RWPE1 (cell line): ENCODE measurements around the gene ANKRD13D.

Source experiments
- CTCF ChIA-PET: fragments of 350-600 bp; sonication (Branson Sonifier 250); formaldehyde crosslinking; extraction: SDS; loops from one replicate; lab custom pipeline; 2021; lab: Yijun Ruan, JAX
- POLR2A ChIA-PET: fragments of 400-600 bp; formaldehyde crosslinking; extraction: SDS; loops from one replicate; lab custom pipeline; 2020; ENCODE audit warnings: antibody characterized with exemption; ENCODE audit not compliant: low non-redundant PET; lab: Yijun Ruan, JAX
- DNase-seq: peaks from one replicate; pipeline ENCODE4 v3.0.0; 2012; ENCODE audit warnings: low spot score
- H3K27ac ChIP-seq: fragments of 450-650 bp; 2 replicates; pipeline ENCODE4 v1.5.1; 2017
- TF ChIP-seq, protein P1 (sequence below): fragments of 450-650 bp; conservative IDR thresholded peaks from 2 replicates; pipeline ENCODE4 v1.5.1; 2017; ENCODE audit warnings: low read depth, mild to moderate bottlenecking

The ANKRD13D gene

DNA sequence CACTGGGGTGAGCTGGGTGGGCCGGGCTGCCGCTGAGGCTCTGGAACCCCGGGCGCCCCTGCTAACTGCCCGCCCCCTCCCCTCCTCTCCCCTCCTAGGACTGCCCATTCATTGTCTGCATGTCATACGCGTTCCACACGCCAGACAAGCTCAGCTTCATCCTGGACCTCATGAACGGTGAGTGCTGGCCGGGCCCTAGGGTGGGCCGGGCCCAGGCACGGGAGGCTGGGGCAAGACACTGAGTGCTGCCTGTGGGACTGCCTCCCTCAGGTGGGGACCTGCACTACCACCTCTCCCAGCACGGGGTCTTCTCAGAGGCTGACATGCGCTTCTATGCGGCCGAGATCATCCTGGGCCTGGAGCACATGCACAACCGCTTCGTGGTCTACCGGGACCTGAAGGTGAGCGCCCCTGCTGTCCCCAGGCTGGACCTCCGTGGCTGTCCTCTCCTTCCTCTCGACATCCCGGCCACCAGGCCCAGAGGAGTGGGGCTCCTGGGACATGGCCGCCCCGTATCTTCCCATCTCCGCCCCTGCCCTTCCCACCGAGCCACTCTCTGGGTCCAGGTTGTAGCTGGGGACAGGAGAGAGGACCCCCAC lies 7.5 kb upstream of the ANKRD13D start:
- ChIA-PET CTCF (interaction anchor here (0.6 kb wide), 1 partner anchor 92 kb away, joined by 3 read pairs; the partner anchor contains the start of gene CLCF1), POLR2A (no interaction called here)
- peak overlapping the region; percentile 98; the same call in 1 of the 2 replicates for H3K27ac ChIP-seq
- TF ChIP-seq, protein P1, sequence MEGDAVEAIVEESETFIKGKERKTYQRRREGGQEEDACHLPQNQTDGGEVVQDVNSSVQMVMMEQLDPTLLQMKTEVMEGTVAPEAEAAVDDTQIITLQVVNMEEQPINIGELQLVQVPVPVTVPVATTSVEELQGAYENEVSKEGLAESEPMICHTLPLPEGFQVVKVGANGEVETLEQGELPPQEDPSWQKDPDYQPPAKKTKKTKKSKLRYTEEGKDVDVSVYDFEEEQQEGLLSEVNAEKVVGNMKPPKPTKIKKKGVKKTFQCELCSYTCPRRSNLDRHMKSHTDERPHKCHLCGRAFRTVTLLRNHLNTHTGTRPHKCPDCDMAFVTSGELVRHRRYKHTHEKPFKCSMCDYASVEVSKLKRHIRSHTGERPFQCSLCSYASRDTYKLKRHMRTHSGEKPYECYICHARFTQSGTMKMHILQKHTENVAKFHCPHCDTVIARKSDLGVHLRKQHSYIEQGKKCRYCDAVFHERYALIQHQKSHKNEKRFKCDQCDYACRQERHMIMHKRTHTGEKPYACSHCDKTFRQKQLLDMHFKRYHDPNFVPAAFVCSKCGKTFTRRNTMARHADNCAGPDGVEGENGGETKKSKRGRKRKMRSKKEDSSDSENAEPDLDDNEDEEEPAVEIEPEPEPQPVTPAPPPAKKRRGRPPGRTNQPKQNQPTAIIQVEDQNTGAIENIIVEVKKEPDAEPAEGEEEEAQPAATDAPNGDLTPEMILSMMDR, result no peak
- DNase-seq, result no peak

DNA sequence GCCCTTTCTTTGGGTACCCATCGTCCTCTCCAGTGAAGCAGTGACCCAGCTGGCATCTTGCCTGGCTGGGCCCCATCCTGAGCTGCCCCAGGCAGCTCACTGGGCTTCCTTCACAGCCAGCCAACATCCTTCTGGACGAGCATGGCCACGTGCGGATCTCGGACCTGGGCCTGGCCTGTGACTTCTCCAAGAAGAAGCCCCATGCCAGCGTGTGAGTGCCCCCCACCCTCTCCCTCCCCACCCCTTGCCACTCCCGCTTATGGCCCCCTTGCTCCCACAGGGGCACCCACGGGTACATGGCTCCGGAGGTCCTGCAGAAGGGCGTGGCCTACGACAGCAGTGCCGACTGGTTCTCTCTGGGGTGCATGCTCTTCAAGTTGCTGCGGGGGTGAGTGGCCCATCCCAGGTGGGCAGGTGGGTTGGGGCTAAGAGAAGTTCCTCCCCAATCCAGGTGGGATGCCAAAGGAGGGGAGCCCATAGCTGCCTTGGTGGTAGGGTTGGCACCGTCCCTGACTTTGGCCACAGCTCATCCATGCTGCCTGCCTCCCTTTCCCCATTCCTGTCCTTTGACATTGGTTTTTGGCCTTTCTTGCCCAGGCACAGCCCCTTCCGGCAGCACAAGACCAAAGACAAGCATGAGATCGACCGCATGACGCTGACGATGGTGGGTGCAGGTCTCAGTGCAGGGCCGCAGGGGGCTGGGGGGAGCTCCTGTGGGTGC lies 6.8 kb upstream of the ANKRD13D start:
- TF ChIP-seq, protein P1, result no peak
- peak overlapping the region; percentile 98 for H3K27ac ChIP-seq
- no peak for DNase-seq
- CTCF ChIA-PET, result interaction anchor here (0.7 kb wide), 1 partner anchor 208 kb away, joined by 3 read pairs; no protein-coding TSS in a partner anchor
- POLR2A ChIA-PET, result no interaction called here

DNA sequence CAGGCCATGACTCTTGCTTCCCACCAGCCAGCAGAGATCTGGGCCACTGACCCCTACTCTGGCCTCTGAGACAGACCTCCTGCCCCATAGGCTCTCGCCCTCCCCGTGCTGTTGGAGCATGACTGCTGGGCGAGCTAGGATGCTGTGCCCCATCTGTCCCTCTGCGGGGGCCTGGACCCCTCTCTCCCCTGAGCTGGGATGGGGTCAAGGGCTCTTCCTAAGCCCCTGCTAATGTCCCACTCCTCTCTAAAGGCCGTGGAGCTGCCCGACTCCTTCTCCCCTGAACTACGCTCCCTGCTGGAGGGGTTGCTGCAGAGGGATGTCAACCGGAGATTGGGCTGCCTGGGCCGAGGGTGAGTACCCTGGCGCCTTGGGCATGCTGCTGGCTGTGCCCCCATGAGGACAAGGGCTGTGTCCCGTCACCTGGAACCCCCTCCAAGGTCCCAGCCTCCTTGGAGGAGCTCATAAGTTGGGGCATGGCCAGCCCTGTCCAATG lies 6.2 kb upstream of the ANKRD13D start:
- POLR2A ChIA-PET, result no interaction called here
- DNase-seq, result no peak
- CTCF ChIA-PET, result interaction anchor here (0.6 to 0.7 kb wide), 3 partner anchors 15 to 208 kb away, joined by 3 read pairs; no protein-coding TSS in a partner anchor
- H3K27ac ChIP-seq, result peak overlapping the region; percentile 98
- TF ChIP-seq, protein P1, result no peak

DNA sequence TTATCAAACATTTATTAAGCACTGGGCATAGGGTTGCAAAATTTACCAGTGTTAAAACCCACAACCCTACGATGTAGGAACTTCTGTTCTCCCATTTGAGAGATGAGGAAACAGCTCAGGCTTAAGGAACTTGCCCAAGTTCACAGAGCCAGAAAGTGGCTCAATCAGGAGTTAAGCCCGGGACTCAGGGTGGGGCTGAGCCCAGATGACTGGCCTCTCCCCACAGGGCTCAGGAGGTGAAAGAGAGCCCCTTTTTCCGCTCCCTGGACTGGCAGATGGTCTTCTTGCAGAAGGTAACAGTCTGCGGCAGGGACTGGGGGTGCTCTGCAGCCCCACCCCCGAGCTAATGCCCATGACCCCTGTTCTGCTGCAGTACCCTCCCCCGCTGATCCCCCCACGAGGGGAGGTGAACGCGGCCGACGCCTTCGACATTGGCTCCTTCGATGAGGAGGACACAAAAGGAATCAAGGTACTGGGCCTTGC lies 5.6 kb upstream of the ANKRD13D start:
- CTCF ChIA-PET, result interaction anchor here (0.6 kb wide), 2 partner anchors 15 to 34 kb away, joined by 3 read pairs; no protein-coding TSS in a partner anchor
- TF ChIP-seq, protein P1, result no peak
- POLR2A ChIA-PET, result no interaction called here
- no peak for DNase-seq
- H3K27ac ChIP-seq, result peak overlapping the region; percentile 98

DNA sequence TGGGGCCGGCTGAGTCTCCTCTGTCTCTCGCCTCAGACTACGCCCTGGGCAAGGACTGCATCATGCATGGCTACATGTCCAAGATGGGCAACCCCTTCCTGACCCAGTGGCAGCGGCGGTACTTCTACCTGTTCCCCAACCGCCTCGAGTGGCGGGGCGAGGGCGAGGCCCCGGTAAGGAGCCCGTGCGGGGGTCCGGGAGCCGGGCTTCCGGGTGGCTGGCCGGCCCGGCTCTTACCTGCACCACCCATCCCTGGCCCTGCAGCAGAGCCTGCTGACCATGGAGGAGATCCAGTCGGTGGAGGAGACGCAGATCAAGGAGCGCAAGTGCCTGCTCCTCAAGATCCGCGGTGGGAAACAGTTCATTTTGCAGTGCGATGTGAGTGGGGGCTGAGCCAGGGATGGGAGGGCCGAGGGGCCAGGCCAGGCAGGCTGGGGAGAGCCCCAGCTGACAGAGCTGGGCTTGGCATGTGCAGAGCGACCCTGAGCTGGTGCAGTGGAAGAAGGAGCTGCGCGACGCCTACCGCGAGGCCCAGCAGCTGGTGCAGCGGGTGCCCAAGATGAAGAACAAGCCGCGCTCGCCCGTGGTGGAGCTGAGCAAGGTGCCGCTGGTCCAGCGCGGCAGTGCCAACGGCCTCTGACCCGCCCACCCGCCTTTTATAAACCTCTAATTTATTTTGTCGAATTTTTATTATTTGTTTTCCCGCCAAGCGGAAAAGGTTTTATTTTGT lies 4.1 kb upstream of the ANKRD13D start:
- ChIA-PET CTCF (interaction anchor here (0.7 kb wide), 1 partner anchor 18 kb away, joined by 4 read pairs; the partner anchor contains the start of gene GRK2), POLR2A (no interaction called here)
- TF ChIP-seq, protein P1, result no peak
- no peak for DNase-seq
- H3K27ac ChIP-seq, result peak overlapping the region; percentile 98
